ENCODE measurements around the gene RARRES2.

RARRES2 gene

DNA sequence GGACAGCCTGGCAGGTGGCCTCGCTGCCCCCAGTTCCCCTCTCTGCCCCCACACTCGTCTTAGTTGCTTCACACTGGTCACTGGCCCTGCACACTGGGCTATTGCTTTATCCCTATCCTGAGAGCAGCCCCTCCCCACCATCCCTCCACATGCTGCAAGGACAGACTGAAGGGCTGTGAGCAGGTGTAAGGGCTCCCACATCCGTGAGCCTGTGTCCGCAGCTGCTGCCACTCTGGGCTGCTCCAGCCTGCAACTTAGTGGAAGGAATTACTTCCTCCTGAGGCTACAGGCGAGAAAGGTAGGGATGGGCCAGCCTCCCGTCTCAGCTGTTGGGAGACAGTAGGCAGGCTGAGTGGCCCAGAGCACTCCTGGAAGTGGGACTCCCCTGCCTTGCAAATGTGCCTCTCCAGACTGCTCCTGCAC, 3.8 kb downstream of the RARRES2 start:
- DNase-seq (ENCODE audit: low read depth): no peak

DNA sequence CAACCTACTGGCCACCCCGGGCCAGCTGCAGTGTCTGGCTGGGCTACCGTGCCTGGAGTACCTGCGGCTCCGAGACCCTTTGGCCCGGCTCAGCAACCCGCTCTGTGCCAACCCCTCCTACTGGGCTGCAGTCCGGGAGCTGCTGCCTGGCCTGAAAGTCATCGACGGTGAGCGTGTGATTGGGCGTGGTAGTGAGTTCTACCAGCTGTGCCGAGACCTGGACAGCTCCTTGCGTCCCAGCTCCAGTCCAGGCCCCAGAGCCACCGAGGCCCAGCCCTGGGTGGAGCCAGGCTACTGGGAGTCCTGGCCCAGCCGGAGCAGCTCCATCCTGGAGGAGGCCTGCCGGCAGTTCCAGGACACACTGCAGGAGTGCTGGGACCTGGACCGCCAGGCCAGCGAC, 4.2 kb downstream of the RARRES2 start:
- DNase-seq (ENCODE audit: low read depth): no peak

DNA sequence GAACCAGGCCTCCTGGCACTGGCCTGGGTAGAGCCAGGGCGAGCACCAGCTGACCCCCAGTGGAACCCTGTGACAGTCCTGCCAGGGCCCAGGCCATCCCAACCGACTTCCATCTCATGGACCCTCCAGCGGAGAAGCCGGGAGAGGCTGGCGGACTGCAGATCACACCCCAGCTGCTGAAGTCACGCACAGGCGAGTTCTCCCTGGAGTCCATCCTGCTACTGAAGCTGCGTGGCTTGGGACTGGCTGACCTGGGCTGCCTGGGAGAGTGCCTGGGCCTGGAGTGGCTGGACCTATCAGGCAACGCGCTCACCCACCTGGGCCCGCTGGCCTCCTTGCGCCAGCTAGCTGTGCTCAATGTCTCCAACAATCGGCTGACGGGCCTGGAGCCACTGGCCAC, 4.7 kb downstream of the RARRES2 start:
- DNase-seq (ENCODE audit: low read depth): no peak

DNA sequence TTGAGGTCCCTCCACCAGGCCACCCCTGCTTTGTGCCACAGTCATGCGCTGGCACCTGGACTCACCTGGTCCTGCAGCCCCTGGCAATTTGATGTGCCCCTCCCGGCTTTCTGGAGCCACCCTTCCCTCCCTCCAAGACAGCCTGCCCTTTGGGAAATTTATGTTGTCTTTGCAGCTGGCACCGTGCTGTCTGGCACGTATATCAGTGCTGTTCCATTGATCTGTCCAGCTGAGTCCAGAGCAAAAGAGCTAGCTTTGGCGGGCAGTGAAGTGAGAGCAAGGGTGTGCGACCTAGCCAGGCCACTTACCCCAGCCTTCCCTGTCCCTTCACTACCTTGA, 5.7 kb downstream of the RARRES2 start:
- no peak for DNase-seq (ENCODE audit: low read depth)

DNA sequence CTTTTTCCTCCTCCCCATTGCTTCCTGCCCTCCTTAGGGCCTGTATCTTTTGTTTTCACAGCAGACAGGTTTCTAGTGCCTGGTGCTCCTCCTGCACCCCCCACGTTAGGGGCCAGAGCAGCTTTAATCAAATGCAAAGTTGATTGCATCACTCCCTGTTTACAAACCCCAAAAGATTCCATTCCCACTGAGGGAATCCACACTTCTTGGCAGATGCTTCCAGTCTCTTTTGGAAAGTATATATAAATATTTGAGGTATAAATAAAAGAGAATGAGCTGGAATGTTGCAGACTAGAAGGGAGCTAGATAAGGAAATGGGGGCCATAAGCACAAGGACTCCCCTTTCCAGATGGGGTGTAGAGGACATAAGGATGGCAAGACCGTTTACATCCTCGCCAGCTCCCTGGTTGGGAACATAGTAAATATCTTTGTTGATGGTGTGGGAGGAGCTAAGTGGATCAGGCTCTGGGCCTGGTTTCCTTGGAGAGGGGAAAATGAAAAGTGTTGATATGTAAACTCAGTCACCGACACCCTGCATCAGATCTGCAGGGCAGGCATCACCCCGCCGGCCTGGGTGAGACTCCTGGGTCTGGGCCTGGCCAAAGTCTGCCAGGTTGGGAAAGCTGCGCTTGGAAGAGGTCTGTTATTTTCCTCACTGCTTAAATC, 6.2 kb downstream of the RARRES2 start:
- DNase-seq (ENCODE audit: low read depth): no peak

DNA sequence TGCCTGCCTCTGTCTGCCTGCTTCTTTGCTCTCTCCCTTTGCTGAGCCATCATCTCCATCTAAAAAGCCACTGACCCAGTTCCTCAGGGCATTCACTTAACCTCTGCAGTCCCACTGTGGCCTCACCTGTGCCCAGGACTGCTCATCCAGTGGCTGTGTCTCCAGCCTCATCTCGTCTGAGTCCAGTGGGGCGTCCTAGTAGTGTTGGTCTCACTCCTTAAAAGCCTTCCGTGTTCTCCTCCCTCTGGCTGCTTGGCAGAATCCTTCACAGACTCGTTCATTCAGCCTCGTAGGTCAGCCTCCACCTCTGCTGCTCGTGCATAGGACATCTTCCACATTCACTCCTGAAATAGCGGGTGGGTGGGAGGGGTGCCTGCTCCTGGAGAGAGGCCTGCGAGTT, 7.3 kb downstream of the RARRES2 start:
- no peak for DNase-seq (ENCODE audit: low read depth)

DNA sequence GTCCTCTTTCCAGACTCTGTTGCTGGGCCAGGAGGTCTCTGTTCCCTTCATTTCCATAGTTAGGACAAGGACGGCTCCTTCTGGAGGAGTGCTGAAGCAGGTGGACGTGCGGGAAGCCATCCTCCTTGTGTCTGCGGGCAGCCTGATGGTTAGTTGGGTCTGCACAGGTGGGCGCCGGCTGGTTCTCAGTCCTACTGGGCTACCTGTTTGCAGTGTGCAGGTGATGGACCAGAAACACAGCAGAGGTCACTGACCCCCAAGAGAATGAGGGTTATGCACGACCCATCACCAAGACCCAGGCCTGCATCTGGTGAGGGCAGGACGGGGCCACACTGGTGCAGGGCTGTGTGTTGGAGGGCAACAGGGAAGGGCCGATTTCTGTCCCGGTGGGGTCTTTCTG, 7.8 kb downstream of the RARRES2 start:
- DNase-seq (ENCODE audit: low read depth): no peak

DNA sequence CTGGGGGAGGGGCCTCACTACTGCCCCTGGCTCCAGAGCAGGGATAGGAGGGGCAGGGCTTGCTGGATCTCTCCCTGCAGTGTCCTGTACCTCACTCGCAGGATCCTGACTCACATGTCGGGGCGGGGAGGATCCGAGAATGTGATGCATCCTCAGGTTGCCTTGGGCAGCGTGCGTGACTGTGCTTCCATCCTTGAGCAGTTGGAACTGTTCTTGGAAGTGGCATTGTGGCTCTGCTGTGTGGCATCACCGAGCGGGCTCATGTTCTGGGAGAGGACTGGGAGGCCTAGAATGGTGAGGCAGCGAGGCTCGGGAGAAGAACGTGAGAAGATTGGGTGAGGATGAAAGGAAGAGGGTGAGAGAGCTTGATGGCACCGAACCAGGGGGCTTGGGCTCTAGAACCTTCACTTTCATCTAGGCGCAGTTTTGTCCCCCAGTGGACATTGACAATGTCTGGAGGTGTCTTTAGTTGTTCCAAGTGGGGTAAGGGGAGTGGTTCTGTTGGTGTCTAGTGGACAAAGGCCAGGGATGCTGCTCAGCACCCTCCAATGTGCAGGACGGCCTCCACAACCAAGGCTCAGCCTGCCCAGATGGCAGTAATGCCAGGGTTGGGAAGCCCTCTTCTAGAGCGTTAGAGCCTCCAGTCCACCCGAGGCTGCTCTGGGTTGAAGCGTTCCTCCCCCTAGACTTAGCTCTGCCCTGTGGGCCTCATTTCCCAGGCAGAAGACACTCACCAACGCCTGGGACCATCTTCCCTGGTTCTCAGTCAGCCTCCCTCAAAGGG, 8.4 kb downstream of the RARRES2 start:
- DNase-seq (ENCODE audit: low read depth): no peak

DNA sequence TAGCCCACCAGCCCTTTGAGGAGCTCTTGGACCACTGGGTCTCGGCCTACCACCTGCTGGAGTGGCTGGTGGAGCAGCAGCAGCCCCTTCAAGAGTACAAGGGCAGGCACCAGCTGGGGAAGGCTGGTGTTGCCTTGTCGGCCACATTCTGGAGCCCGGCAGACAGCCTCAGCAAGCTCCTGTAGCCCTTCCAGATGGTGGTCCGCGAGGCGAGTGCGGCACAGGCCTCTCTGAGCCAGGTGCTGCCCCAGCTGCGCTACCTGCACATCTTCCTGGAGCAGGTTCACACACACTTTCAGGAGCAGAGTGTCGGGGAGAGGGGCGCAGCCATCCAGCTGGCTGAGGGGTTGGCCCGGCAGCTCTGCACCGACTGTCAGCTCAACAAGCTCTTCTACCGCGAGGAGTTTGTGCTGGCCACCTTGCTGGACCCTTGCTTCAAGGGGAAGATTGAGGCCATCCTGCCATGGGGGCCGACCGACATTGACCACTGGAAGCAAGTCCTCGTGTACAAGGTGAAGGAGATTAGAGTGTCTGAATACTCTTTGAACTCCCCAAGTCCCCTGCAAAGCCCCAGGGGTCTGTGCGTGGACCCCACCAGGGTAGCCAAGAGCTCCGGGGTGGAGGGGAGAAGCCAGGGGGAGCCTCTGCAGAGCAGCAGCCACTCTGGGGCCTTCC, 11.1 kb downstream of the RARRES2 start:
- no peak for DNase-seq (ENCODE audit: low read depth)

DNA sequence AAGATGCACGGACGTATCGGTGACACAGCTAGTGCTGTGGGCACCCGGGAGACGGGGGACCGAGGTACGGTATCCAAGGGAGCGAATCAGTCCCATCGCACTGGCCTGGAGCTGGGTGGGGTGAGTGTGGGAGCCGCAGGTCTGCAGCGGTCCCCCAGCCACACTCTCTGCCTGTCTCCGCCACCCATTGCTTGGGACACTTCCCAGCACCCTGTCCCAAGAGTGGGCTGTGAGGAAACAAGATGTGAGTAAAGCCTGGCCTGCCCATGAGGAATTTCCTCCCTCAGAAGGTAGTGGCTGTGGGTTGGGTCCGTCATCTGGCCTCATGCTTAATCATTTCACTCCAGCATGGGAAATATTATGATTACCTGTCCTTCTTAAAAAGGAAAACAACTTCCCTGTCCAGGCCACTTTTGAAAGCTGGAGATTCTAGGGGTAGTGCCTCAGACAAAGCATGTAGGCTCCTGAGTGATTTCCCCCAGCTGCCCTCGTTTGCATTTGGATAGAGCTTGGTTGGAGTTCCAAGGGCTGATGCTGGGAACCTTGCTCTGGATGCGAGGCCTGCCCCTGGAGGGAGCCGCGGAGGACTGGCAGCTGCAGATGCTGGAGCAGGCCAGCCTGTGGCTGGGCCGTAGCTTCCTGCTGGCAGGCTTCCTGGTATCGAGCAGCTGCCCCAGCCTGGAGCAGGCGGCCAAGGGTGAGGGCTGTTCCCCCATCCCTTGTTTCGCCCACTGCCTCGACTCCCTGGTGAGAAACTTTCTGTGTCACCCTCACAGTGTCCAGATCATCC, 11.9 kb downstream of the RARRES2 start:
- DNase-seq (ENCODE audit: low read depth): no peak

DNA sequence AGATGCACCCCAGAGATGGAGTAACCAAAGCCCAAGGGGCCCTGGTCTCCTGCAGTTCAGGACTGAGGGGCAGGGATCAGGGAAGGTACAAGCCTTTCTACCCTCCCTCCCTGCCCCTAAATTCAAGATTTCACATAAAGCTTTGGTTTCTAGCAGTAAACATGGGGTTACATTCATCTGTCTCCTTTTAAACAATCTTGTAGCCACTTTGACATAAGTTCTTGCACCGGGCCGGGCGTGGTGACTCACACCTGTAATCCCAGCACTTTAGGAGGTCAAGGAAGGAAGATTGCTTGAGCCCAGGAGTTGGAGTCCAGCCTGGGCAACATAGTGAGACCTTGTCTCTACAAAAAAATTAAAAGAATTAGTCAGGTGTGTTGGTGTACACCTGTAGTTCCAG, 14.1 kb downstream of the RARRES2 start:
- DNase-seq (ENCODE audit: low read depth): no peak

DNA sequence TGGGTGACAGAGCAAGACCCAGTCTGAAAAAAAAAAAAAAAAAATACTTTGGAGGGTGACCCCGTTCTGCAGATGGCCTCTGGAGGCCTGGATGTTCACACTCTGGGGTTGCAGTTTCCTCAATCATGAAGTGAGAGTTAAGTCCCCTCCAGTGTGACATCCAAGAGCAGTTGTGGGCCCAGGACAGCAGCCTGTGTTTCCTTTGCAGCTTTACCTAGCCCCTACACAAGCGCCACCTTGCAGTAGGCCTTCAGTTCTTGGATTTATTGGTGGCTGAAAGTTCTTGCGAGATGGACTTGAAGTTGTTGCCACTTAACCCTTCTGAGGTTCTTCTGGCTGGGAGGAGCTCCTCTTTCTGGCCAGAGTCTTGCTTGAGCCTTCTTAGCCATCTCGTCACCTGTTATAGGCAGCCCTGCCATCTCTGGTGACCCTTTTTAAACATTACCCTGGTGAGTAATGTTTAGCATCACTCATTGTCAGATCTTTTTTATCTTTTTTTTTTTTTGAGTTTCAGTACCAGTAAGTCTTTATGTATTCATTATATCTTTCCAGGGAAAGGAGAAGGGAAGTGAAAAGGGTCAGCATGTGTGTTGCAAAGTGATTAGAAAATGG, 14.7 kb downstream of the RARRES2 start:
- DNase-seq (ENCODE audit: low read depth): no peak

DNA sequence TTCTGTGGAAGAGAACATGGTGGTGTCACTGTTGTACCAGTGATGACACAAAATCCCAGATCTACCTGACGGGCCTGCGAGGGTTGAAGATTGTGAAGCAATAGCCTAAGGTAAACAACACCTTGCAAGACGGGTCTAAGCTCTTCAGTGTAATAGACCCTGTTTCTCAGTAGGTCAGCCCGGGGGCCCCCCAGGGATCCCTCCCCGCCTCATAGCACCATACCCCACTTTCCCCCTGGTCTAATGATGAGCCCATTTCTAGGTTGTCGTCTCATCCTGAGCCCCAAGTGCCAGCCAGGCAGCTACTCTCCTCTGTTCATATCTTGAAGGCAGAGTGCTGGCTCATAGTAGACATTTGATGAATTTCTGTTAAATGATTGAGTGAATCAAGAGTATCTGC, 15.5 kb downstream of the RARRES2 start:
- DNase-seq (ENCODE audit: low read depth): no peak

DNA sequence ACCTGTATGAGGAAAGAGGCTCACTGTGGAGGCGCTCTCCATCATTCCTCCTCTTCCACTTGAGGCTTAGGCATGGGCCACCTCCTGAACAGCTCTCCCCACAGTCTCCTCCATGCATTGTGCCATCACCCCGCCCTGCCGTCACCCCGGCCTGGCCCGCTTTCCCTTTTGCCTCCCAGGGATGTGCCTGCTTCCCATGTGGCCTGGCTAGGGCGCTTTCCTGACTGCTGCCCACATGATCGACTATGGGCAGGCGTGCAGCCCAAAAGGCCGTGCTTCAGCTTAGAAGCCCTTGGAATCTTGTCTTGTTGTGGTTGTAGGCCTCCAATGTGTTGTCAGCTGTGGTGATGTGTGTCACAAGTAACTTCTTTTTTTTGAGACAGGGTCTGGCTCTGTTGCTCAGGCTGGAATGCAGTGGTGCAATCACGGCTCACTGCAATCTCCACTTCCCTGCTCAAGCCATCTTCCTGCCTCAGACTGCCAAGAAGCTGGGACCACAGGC, 16.3 kb downstream of the RARRES2 start:
- DNase-seq (ENCODE audit: low read depth): no peak

DNA sequence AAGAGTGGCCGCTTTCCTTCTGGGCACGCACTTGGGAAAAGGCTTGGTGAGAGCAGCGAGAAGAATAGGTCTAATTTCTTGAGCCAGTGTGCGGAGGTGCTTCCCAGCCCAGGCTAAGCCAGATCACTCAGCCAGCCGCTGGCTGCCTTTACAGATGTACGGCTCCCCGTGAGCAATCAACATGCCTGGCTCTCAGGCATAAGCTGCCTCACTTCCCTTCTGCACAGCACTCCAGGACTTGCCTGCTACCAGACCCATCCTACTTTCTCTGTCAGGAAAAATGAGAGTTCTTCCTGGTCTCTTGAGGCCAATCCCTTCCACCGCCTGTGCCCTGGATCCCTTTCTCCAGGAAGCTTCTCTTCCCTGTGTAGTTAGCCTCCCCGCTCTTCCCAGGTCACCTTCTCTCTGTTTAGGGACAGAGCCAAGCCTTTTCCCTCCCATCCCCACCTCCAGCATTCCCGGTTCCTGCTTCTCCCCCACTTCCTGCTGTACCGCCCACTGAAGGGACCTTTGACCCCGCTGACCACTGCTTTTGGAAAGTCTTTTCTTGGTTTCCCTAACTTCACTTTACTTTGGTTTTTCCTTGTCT, 17.0 kb downstream of the RARRES2 start:
- DNase-seq (ENCODE audit: low read depth): no peak

DNA sequence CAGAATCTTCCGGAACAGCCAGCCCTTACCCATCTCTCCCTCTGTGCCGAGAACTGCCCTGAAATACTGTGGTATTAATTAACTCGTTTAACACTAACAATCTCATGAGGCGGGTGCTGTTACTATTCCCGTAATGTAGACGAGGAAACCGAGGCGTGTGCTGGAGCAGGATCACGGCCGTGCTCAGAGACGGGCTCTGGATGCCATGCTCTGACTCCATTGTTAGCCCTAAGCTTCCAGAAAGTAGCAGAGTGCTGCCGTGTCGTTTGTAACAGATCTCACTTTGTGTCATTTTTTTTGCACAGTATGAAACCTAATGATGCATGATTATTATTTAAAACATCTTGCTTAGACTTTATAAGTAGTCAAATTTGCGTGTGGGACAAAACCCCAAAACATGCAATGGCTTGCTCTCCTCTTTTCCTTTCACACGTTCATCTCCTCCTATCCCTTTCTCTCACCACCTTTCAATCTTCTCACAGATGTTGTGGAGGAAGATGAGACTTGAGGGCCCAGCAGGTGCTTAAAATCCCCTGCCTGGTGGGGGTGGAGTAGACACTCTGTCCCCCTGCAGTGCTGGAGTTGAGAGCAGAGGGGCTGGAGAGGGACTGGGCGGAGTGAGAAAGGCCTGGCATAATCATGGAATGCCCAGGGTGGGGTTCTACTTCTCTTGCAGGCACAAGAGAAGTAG, 17.6 kb downstream of the RARRES2 start:
- DNase-seq (ENCODE audit: low read depth): no peak

DNA sequence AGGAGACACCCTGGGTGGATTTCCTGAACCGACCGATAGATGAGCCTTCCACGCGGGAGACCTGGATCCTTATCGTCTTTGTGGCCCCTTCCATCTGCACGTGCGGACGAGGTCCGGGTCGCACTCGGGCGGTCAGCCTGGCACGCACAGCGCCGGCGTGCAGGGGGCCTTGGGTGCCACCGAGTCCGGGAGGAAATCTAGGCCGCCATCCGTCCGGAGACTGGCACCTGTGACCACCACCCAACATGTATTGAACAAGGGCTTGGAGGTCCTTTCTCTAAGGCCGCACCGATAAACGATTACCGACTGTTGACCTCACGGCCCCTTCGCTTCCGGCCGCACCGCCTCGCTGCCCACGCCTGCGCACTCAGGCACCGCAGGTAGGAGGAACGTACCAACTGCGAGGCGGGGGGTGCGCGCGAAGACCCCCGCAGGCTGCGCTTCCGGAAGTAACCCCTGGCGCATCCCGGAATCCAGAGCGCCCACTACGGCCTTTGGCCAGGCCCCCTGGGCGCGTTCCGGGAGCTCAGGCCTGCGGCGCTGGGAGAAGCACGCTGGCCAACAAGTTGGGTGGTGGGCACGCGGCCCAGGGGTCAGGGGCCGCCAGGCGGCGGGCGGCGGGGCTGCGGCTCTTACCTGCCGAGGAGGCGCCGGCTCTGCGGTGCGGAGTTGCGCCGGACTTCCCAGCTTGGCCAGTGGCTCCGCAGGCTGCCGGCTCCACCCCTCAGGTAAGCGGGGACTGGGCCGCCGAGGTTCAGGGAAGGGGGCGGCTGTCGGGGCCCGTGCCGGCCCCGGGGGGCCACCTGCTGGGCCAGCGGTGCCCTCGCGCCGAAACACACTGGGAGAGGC, 18.4 kb downstream of the RARRES2 start, which contains the start of the genes ACTR3C and LRRC61:
Gene ACTR3C, minus strand, starts transcription at position 713 of the 849 bp plus-strand sequence. CDS start 28,249 bp downstream, outside the sequence.
Gene LRRC61, plus strand, starts transcription at position 523 of the 849 bp plus-strand sequence. CDS start 13,507 bp downstream, outside the sequence.
- DNase-seq (ENCODE audit: low read depth): peak; percentile 15

DNA sequence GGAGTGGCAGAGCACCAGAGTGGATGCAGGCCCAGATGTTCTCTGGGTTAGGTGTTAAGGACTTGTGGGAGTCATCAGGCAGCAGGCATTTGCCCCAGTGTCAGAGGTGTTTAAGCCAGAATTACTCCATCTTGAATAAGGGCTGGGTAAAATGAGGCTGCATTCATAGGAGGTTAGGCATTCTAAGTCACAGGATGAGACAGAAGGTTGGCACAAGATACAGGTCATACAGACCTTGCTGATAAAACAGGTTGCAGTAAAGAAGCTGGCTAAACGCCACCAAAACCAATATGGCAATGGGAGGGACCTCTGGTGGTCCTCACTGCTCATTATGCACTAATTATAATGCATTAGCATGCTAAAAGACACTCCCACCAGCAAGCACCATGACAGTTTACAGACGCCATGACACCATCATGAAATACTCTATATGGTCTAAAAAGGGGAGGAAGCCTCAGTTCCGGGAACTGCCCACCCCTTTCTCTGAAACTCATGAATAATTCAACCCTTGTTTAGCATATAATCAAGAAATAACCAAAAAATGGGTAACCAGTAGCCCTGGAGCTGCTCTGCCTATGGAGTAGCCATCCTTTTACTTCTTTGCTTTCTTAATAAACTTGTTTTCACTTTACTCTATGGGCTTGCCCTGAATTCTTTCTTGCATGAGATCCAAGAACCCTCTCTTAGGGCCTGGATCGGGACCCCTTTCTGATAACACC, 19.2 kb downstream of the RARRES2 start:
- DNase-seq (ENCODE audit: low read depth): no peak

DNA sequence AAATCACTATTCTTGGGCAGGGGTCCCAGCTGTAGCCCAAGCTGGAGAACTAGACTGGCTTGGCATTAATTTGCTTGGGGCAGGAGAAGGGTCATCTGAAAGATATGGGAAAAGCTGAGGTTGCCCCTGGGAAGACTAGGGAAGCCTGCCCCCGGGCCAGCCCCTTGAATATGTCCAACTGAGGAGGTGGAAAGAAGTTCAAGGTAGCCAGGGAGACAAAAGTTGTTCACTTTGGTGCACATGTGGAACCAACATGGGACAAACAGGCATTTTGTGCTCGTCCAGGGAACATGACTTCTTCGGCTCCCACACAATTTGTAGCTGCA, 19.7 kb downstream of the RARRES2 start:
- no peak for DNase-seq (ENCODE audit: low read depth)
